HG03175 (cell line): Measurements from ENCODE around the gene LPIN2.

Source experiments
- ATAC-seq: cut with Tn5 transposase; IDR thresholded peaks from one replicate; pipeline ENCODE4 v1.9.1; 2021; ENCODE audit warnings: mild to moderate bottlenecking, moderate library complexity; ENCODE audit not compliant: unreplicated experiment

The LPIN2 gene

GRCh38 chr18:2984703-2985261, 28.2 kb downstream of the LPIN2 start:
- no peak for ATAC-seq

GRCh38 chr18:2984091-2984490, 28.9 kb downstream of the LPIN2 start:
- no peak for ATAC-seq

GRCh38 chr18:2983296-2983695, 29.6 kb downstream of the LPIN2 start:
- no peak for ATAC-seq

GRCh38 chr18:2982452-2983269, 30.3 kb downstream of the LPIN2 start:
- ATAC-seq: no peak

- no peak for ATAC-seq
Measured at GRCh38 chr18:2982022-2982421, 30.9 kb downstream of the LPIN2 start.

GRCh38 chr18:2981212-2981728, 31.7 kb downstream of the LPIN2 start:
- ATAC-seq: no peak

- ATAC-seq: no peak
Measured at GRCh38 chr18:2979871-2980790, 32.8 kb downstream of the LPIN2 start.

GRCh38 chr18:2979129-2979528, 33.8 kb downstream of the LPIN2 start:
- ATAC-seq: no peak

- ATAC-seq: no peak
Measured at GRCh38 chr18:2978661-2979106, 34.3 kb downstream of the LPIN2 start.

GRCh38 chr18:2978208-2978607, 34.7 kb downstream of the LPIN2 start:
- ATAC-seq: no peak

- ATAC-seq: no peak
Measured at GRCh38 chr18:2976218-2977132, 36.5 kb downstream of the LPIN2 start.

GRCh38 chr18:2974731-2975130, 38.2 kb downstream of the LPIN2 start:
- no peak for ATAC-seq

GRCh38 chr18:2971741-2972552, 41.0 kb downstream of the LPIN2 start:
- peak; percentile 96 for ATAC-seq

GRCh38 chr18:2970772-2971659, 41.9 kb downstream of the LPIN2 start:
- no peak for ATAC-seq

GRCh38 chr18:2970344-2970743, 42.6 kb downstream of the LPIN2 start:
- ATAC-seq: no peak

GRCh38 chr18:2969695-2970094, 43.2 kb downstream of the LPIN2 start:
- no peak for ATAC-seq

GRCh38 chr18:2968606-2969005, 44.3 kb downstream of the LPIN2 start:
- ATAC-seq: no peak

GRCh38 chr18:2967820-2968219, 45.1 kb downstream of the LPIN2 start:
- ATAC-seq: no peak
